H1 (cell line): ENCODE measurements around the gene CFDP1. TPM values are rescaled to one million over a fixed set of nuclear protein-coding genes. Genes with fewer than 3 reads are reported as not detected.

Source experiments
- CTCF ChIA-PET: fragments of 300-600 bp; sonication (Branson Sonifier 250); formaldehyde crosslinking; loops from one replicate; lab custom pipeline; 2021; ENCODE audit not compliant: partially characterized antibody; lab: Charles Lee
- POLR2A ChIA-PET: fragments of 300-600 bp; sonication (Branson Sonifier 250); formaldehyde crosslinking; loops from one replicate; lab custom pipeline; 2021; ENCODE audit warnings: inconsistent platforms; ENCODE audit not compliant: partially characterized antibody; lab: Charles Lee
- DNase-seq, 2 experiments: peaks; one replicate each; pipeline versions ENCODE4 v3.0.0 to v3.0.0-alpha.2; 2010 to 2022; ENCODE audit warnings: low spot score in 2 of 2, low read depth in 1 of 2, mixed read lengths in 1 of 2
- FAIRE-seq: peaks from 2 replicates; lab custom pipeline; 2011; peaks lifted over from hg19 to GRCh38; lab: Jason Lieb, UNC
- H2AFZ ChIP-seq: 2 replicates; pipeline ENCODE4 v1.8.1; 2012; ENCODE audit warnings: low read length, inconsistent platforms
- H2AK5ac ChIP-seq: 2 replicates; pipeline ENCODE4 v1.6.1; 2013; ENCODE audit warnings: low read depth, low read length
- H2BK120ac ChIP-seq: replicated peaks from 2 replicates; pipeline ENCODE3; 2013; ENCODE audit warnings: low read depth, low read length, inconsistent platforms
- H2BK12ac ChIP-seq: 2 replicates; pipeline ENCODE4 v1.6.1; 2013; ENCODE audit warnings: low read depth, low read length
- H2BK15ac ChIP-seq: 2 replicates; pipeline ENCODE4 v1.6.1; 2013; ENCODE audit warnings: low read length
- H2BK20ac ChIP-seq: 2 replicates; pipeline ENCODE4 v1.6.1; 2013; ENCODE audit warnings: low read length
- H2BK5ac ChIP-seq: 2 replicates; pipeline ENCODE4 v1.6.1; 2013; ENCODE audit warnings: low read depth, low read length
- H3K14ac ChIP-seq: 2 replicates; pipeline ENCODE4 v1.6.1; 2013; ENCODE audit warnings: inconsistent platforms; ENCODE audit not compliant: insufficient read length
- H3K18ac ChIP-seq: 2 replicates; pipeline ENCODE4 v1.6.1; 2013; ENCODE audit warnings: low read length; ENCODE audit errors: extremely low read depth
- H3K23ac ChIP-seq: 2 replicates; pipeline ENCODE4 v1.6.1; 2013; ENCODE audit warnings: inconsistent platforms; ENCODE audit not compliant: insufficient read length
- H3K23me2 ChIP-seq: 2 replicates; pipeline ENCODE4 v1.6.1; 2013; ENCODE audit warnings: low read depth, low read length
- H3K27ac ChIP-seq: 2 replicates; pipeline ENCODE4 v1.6.1; 2011; ENCODE audit warnings: low read depth, low read length, inconsistent platforms
- H3K27me3 ChIP-seq, 4 experiments: replicated peaks in 1 of 4; 1 replicate in 1 of 4; 2 replicates in 3 of 4; pipeline versions ENCODE4 v1.6.1 to v1.8.1; 2011 to 2013; ENCODE audit warnings: low read length in 3 of 4, mild to moderate bottlenecking in 3 of 4, inconsistent platforms in 2 of 4, mixed read lengths in 2 of 4, moderate library complexity in 1 of 4; ENCODE audit not compliant: control insufficient read depth in 3 of 4, insufficient read depth in 3 of 4; ENCODE audit errors: extremely low read depth in 1 of 4
- H3K36me3 ChIP-seq, 4 experiments: 2 replicates each; pipeline versions ENCODE4 v1.6.1 to v1.8.1; 2011 to 2013; ENCODE audit warnings: mild to moderate bottlenecking in 4 of 4, low read length in 3 of 4, moderate library complexity in 2 of 4, control low read depth in 1 of 4, inconsistent platforms in 1 of 4; ENCODE audit not compliant: insufficient read depth in 4 of 4, control insufficient read depth in 2 of 4
- H3K4ac ChIP-seq: replicated peaks from 2 replicates; pipeline ENCODE3; 2013; ENCODE audit warnings: low read length, low read depth, mixed read lengths, inconsistent platforms; ENCODE audit not compliant: insufficient read length
- H3K4me1 ChIP-seq, 4 experiments: replicated peaks in 1 of 4; 1 replicate in 1 of 4; 2 replicates in 3 of 4; pipeline versions ENCODE4 v1.6.1 to v1.8.1; 2011 to 2013; ENCODE audit warnings: low read length in 3 of 4, inconsistent platforms in 2 of 4, mixed read lengths in 1 of 4; ENCODE audit not compliant: insufficient read depth in 4 of 4, control insufficient read depth in 3 of 4
- H3K4me2 ChIP-seq, 2 experiments: 2 replicates each; pipeline versions ENCODE4 v1.6.1 to v1.8.1; 2011 to 2013; ENCODE audit warnings: low read depth in 2 of 2, low read length in 2 of 2, control low read depth in 1 of 2, inconsistent platforms in 1 of 2, mild to moderate bottlenecking in 1 of 2; ENCODE audit not compliant: insufficient read depth in 1 of 2
- H3K4me3 ChIP-seq, 4 experiments: fragments of 200-600, 300-600 bp in 1 of 4; sonication (generic), shearing (Covaris generic), sonication (Bioruptor Twin) in 1 of 4; 2 replicates each; pipeline versions ENCODE4 v1.5.1 to v1.8.1; 2011 to 2016; ENCODE audit warnings: low read length in 4 of 4, low read depth in 3 of 4, control low read depth in 2 of 4, inconsistent platforms in 2 of 4, mild to moderate bottlenecking in 2 of 4, mixed read lengths in 1 of 4, moderate library complexity in 1 of 4; ENCODE audit not compliant: insufficient read depth in 2 of 4; ENCODE audit errors: extremely low read depth in 1 of 4
- H3K56ac ChIP-seq: replicated peaks from 2 replicates; pipeline ENCODE3; 2013; ENCODE audit warnings: low read depth, mild to moderate bottlenecking, mixed read lengths, low read length, inconsistent platforms; ENCODE audit not compliant: insufficient read length
- H3K79me1 ChIP-seq: 2 replicates; pipeline ENCODE4 v1.6.1; 2013; ENCODE audit warnings: low read depth, low read length, control low read depth
- H3K79me2 ChIP-seq, 2 experiments: 2 replicates each; pipeline versions ENCODE4 v1.6.1 to v1.8.1; 2012 to 2013; ENCODE audit warnings: low read length in 2 of 2, mild to moderate bottlenecking in 2 of 2, inconsistent platforms in 1 of 2; ENCODE audit not compliant: insufficient read depth in 2 of 2, control insufficient read depth in 1 of 2
- H3K9ac ChIP-seq, 4 experiments: replicated peaks in 1 of 4; 1 replicate in 1 of 4; 2 replicates in 3 of 4; pipeline versions ENCODE4 v1.6.1 to v1.8.1; 2011 to 2013; ENCODE audit warnings: low read depth in 3 of 4, low read length in 3 of 4, control low read depth in 2 of 4, mild to moderate bottlenecking in 2 of 4, moderate library complexity in 2 of 4, inconsistent platforms in 1 of 4; ENCODE audit errors: extremely low read depth in 1 of 4
- H3K9me3 ChIP-seq, 2 experiments: 2 replicates each; pipeline versions ENCODE4 v1.6.1 to v1.8.1; 2012 to 2013; ENCODE audit warnings: mild to moderate bottlenecking in 2 of 2, moderate library complexity in 2 of 2, control low read depth in 1 of 2, inconsistent platforms in 1 of 2, low read depth in 1 of 2, low read length in 1 of 2, mixed read lengths in 1 of 2; ENCODE audit not compliant: insufficient read depth in 2 of 2
- H4K20me1 ChIP-seq, 2 experiments: replicated peaks in 1 of 2; 2 replicates each; pipeline versions ENCODE3 to v1.8.1; 2011 to 2013; ENCODE audit warnings: inconsistent platforms in 2 of 2, low read length in 2 of 2, mild to moderate bottlenecking in 1 of 2; ENCODE audit not compliant: insufficient read depth in 2 of 2, control insufficient read depth in 1 of 2
- H4K5ac ChIP-seq: 2 replicates; pipeline ENCODE4 v1.6.1; 2013; ENCODE audit warnings: low read length, low read depth, mixed read lengths, inconsistent platforms; ENCODE audit not compliant: insufficient read length
- H4K8ac ChIP-seq: 2 replicates; pipeline ENCODE4 v1.8.0; 2013; ENCODE audit warnings: mild to moderate bottlenecking, moderate library complexity, low read length, inconsistent platforms; ENCODE audit not compliant: insufficient read depth; ENCODE audit errors: extremely low read depth
- H4K91ac ChIP-seq: replicated peaks from 2 replicates; pipeline ENCODE3; 2013; ENCODE audit warnings: low read length, mixed read lengths, inconsistent platforms; ENCODE audit not compliant: insufficient read length
- YY1 ChIP-seq: IDR thresholded peaks from 2 replicates; pipeline ENCODE4 v1.6.1; 2011; ENCODE audit warnings: low read depth, mild to moderate bottlenecking, low read length
- WGBS, 2 experiments: shearing (Covaris generic) in 1 of 2; methylation state at CpG; one replicate each; pipeline versions ENCODE4 v1.1.6 to v1.1.7; 2013 to 2015; ENCODE audit warnings: low lambda C conversion rate in 2 of 2, mixed read lengths in 2 of 2, inconsistent platforms in 1 of 2, low coverage in 1 of 2, missing lambda C conversion rate in 1 of 2; ENCODE audit not compliant: insufficient replicate concordance in 2 of 2, insufficient coverage in 1 of 2, insufficient read length in 1 of 2; ENCODE audit errors: extremely low coverage in 1 of 2, missing lambda C conversion rate in 1 of 2; 5-methylcytosine and 5-hydroxymethylcytosine counted together
- polyA plus RNA-seq, 7 experiments: library from polyadenylated mRNA; depleted of rRNA in 3 of 7; stranded (reverse) in 5 of 7; unstranded in 2 of 7; fragments of >200 nt in 5 of 7; fragments of 200-250 nt in 2 of 7; gene quantifications; 1 replicate in 5 of 7; 2 replicates in 1 of 7; 4 replicates in 1 of 7; pipeline versions ENCODE4 v1.2.1 to v1.2.3, GENCODE V29; 2011 to 2013; ENCODE audit warnings: missing spikeins in 2 of 7, mixed read lengths in 2 of 7
- total RNA-seq: library from RNA; stranded (reverse); fragmentation: NEBNext Ultra II Directional; extraction: Animal tissue kit (Norgen Biotek cat#: 25700); gene quantifications from 2 replicates; pipeline ENCODE4 v1.2.1, GENCODE V29; 2021

CFDP1 gene
- total and polyA plus RNA-seq, 2 of the 8 experiments (the other 6 are each of a cell fraction or from before 2014, with no cell fraction given) = 25.5 to 77.3 TPM

- Histone ChIP-seq H4K5ac (no peak overlapping the region), H3K4me3 (peak overlapping the region in 1 of 4 experiments; percentile 10; a peak in 1 of 8 replicates), H3K36me3 (no peaks in the 10 kb centered on the region), H3K4ac (peak overlapping the region; percentile 41), H3K23ac (no peak overlapping the region), H3K27ac (peak overlapping the region; percentile 48; the same call in 1 of the 2 replicates), H3K4me2 (peak overlapping the region; percentile 19 to 53), H3K56ac (no peak overlapping the region), H4K20me1 (peaks cover 5 to 14% of the 10 kb centered on the region in 2 experiments), H3K9me3 (no peaks in the 10 kb centered on the region), H3K14ac (no peak overlapping the region), H3K27me3 (no peaks in the 10 kb centered on the region; a peak in 1 of 7 replicates), H2BK12ac (peak overlapping the region; percentile 91), H3K23me2 (peaks cover 10% of the 10 kb centered on the region; the same call in 1 of the 2 replicates), H2AFZ (no peak overlapping the region), H3K9ac (peak overlapping the region in 1 of 4 experiments; percentile 25; a peak in 2 of 7 replicates), H2BK15ac (peak overlapping the region; percentile 81; the same call in 1 of the 2 replicates), H2BK5ac (peak overlapping the region; percentile 74), H4K91ac (peak overlapping the region; percentile 79), H3K79me1 (peaks cover 34% of the 10 kb centered on the region), H4K8ac (peak overlapping the region; percentile 52; the same call in 1 of the 2 replicates), H3K18ac (peak overlapping the region; percentile 93), H3K4me1 (peaks cover 13 to 70% (median 55%) of the 10 kb centered on the region in 4 experiments), H2BK120ac (no peak overlapping the region), H2BK20ac (no peak overlapping the region; the same call in 1 of the 2 replicates), H2AK5ac (peak overlapping the region; percentile 86; the same call in 1 of the 2 replicates), H3K79me2 (peaks cover 0 to 79% of the 10 kb centered on the region in 2 experiments; a peak in 2 of 4 replicates)
- TF ChIP-seq YY1 = no peak
- ChIA-PET CTCF (interaction anchor here (0.9 to 15.7 kb wide), 11 partner anchors 9 to 394 kb away, joined by 3 to 236 read pairs (median 4); no protein-coding TSS in a partner anchor), POLR2A (interaction anchor here (1.1 to 16.2 kb wide), 4 partner anchors 8 to 24 kb away, joined by 3 to 375 read pairs (median 82); no protein-coding TSS in a partner anchor)
- FAIRE-seq (no peak), DNase-seq (no peak)
- 56% methylated on average over 12 of the region's 14 CpGs; no CpG with 5 or more reads in 1 of the 2 experiments for WGBS, 2 experiments
Measured at GRCh38 chr16:75256696-75257343, 176.5 kb downstream of the CFDP1 start.
